GM18951 (cell line): ENCODE measurements around the gene OAF.

Experiments used
- POLR2A ChIP-seq: IDR thresholded peaks from 4 replicates; pipeline ENCODE4 v1.6.1; 2011; ENCODE audit warnings: mild to moderate bottlenecking; ENCODE audit not compliant: insufficient read length, insufficient read depth; ENCODE audit errors: extremely low read depth
- in situ Hi-C: fragments of 300-500 bp; cut with MboI; formaldehyde crosslinking; loops from one replicate; pipeline ENCODE4 v1.12.0; 2022; ENCODE audit warnings: low sequenced_read_pairs, mixed read lengths, inconsistent platforms; ENCODE audit not compliant: unreplicated experiment

OAF gene

DNA sequence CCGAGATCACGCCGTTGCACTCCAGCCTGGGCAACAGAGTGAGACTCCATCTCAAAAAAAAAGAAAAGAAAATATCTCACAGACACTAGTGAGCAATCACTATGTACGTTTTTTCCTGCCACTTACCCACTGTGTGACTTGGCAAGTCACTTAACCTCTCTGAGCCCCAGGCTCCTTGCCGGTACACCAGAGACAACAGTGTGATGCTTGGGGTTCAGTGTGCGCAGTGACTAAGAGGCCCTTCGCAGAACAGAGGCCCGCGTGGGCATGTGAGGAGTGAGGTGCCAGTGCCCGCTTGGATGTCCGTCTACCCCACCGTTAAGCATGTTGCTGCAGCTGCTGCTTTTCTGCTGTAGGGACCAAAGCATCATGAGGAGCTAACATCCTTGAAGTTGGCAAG lies 6.7 kb downstream of the OAF start:
- TF ChIP-seq POLR2A, result no peak
- in situ Hi-C loops, result no loop called here

DNA sequence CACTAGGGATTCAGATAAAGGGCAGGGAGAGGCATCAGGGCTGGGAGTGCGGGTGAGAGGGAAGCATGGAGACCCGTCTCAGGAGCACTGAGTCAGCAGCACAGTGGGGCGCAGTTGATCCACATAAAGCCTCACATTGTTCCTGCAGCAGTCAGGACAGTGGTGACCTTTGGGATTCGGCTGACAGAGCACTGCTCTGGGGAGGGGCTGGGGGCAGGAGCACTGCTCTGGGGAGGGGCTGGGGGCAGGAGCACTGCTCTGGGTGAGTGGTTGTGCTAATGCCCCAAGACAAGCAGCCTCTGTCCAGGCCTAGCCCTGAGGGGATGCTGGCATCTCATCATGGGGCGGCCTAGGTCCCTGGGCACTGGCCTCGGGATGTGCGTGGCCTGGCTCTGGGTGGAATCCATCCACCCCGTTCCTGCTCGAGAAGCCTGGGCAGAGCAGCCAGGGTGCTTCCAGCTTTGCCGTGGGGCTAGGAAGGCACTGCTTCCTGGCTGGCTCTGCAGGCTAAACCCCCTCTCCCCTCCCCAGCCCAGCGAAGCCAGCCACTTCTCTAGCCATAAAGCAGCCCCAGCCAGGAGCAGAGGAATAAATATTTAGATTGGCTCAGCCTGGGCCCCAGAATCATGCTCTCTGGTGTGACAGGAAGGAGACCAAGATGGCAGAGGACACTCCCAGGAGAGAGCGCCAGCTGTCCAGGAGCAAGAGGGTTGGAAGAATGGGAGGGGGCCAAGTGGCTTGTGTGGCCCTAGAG lies 7.3 kb downstream of the OAF start:
- TF ChIP-seq POLR2A, result no peak
- in situ Hi-C loops, result no loop called here

DNA sequence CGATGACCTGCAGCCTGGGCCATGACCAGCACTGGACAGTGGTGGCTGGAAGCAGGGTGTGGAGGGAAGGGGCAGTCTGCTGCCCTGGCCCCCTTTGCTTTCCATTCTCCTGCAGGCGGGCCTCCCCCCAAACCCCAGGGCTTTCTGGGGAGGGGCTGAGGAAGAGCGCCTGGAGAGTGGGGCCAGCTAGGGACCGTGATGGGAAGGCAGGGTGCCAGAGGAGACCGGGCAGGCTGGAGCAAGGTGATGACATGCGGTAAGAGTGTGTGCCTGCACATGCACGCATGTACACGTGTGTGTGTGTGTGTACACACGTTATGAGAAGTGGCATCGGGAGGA lies 7.8 kb downstream of the OAF start:
- in situ Hi-C loops, result no loop called here
- no peak for TF ChIP-seq POLR2A

DNA sequence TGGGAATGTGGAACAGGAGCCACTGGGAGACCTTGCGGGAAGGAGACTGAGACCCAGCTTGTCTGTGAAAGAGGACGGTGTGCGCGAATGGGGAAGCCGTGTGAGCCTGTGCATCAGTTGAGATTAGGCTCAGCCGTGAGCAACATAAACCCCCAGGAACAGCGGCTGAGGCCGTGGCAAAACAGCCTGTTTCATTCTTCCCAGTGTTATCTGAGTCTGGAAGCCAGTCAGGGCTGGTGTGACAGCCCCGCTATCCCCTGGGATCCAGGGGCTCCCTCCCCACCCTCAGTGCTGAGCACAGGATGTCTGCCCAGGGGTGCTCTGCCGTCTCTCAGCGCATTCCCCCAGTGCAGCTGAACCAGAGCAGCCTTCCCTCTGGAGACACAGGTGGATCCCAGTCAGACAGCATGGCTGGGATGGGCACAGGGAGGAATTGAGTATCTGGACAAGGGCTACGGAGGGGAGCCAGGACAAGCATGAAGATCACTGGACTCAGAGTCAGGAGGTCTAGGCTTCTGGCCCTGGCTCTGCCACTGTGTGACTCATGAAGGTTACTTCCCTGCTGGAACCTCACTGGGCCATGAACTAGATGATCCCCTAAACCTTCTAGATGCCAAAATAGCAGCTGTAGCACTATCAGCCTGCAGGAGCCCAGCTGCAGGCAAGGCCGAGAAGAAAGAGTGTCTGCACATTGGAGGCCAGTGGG lies 8.6 kb downstream of the OAF start:
- no peak for TF ChIP-seq POLR2A
- in situ Hi-C loops, result no loop called here

DNA sequence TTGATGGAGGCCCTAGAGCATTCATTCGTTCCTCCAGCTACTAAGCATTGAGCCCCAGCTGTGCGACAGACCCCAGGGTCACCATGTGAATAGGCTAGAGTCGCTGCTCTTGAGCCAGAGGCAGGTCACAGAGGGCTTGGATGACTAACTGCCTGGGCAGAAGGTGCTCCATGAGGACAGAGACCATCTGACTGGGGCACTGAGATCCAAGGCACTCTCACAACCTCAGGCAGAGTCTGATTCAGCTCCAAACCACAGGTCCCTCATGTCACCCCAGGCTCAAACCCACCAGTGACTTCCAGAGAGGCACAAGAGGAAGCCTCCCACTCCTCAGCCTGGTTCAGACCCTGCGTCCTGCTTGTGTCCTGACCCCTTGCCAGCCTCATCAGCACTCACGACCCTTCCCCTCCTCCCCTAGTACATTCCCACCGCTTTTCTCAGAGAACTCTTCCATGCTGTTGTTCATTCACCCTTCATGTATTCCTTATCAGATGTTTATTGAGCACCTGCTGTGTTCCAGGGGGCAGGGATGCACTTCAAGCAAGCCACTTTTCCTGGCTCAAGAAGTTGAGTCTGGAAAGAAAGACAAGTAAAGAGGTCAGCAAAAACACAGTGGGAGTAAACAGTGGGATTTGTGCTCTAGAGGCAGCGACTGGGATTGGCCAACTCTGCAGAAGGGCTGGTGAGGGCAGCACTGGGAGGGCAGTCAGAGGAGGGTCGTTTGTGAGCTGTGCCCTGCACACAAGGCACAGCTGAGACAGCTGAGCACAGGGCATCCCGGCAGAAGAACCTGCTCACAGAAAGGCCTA lies 9.3 kb downstream of the OAF start:
- in situ Hi-C loops, result no loop called here
- TF ChIP-seq POLR2A, result no peak

DNA sequence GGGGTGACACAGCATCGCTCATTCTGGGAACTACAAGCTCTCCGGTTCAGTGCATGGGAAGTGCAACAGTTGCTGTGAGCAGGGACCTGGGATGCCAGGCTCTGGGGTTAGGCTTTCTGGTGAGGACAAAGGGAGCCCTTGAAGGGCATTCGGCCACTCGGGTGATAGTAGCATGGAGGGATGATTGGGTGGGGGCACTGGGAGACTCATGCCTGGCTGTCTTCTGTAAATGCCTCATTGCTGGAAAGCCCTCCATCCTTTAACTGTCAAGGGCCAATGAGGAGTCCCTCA lies 9.9 kb downstream of the OAF start:
- in situ Hi-C loops, result no loop called here
- no peak for TF ChIP-seq POLR2A

DNA sequence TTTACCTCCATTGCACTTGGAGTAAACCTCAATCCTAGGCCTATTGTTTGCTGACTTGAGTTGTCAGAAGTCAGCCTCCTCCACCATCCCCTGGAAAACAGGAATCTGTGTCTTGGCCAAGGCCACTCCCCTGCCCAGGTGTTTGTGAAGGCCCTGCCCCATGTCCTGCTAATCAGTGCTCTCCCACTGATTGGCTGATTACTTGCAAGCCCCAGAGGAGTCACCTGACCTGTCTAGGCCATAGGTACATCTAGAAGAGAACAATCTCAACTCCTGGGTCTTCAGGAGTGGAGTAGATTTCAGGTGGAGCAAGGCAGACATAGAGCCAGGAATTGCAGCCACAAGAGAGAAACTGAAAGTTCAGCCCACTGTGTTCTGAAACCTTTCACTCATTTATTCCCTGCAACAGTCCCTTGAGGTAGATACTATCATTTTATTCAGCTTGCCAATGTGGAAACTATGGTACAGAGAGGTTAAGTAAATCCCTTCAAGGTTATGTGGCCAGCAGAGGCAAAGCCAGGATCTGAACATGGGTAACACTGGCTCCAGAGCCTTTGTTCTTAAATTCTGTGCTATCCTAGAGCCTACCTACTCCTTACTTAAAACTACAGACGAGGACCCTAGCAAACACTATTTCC lies 10.4 kb downstream of the OAF start:
- no peak for TF ChIP-seq POLR2A
- in situ Hi-C loops, result no loop called here

DNA sequence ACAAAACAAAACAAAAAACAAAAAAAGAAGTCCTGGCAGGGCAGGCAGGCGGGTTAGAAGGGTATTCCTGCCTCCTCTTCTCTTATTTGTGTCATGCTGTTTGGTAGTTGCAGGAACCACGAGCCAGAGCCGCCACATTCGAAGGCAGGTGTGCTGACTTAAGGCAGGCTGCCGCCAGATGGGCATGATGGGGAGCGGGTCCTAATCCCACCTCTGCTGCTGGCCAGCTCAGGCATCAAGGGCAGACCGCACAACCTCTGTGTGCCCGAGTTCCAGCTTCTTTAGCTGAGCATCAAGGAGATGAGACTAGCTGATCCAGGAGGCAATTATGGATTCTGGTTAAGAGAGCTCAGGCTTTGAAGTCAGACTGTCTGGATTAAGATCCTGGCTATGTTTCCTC lies 12.1 kb downstream of the OAF start:
- in situ Hi-C loops, result no loop called here

DNA sequence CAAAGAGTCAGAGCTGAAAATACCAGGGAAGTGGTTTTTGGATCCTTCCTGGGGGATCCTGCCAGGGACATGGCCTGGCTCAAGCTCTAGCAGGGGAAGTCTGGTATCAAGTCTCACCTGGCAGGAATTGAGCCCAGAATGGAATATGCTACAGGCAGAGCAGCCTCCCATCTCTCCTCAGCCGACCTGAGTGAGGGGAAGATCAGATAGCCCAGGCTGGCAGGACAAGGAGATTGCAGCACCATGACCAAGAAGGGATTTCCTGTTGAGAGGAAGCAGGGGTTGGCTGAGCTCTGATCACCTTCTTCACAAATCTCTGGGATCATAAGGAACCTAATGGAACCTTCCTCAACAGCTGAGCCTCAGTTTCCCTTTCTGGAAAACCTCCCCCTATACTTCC lies 13.0 kb downstream of the OAF start:
- in situ Hi-C loops, result no loop called here
- no peak for TF ChIP-seq POLR2A

More for the DNA sequence above, 12.1 kb downstream of the OAF start:
- no peak for TF ChIP-seq POLR2A

DNA sequence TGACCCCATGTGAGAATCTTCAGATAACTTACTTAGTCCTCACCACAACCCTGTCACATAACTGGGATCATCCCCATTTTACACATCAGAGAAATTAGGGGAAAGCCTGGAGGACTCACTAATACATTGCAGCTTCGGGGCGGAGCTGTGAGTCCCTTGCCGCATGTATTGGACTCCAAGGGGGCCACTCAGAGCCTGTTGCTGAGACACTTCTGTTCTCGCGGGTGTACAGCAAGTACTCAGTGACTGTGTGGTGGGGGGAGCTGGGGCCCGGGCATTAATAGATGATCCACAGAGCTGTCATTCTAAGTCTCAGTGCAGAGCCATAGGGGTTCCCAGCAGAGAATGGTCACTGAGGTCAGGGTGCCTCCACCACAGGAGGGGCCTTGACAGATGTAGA lies 13.5 kb downstream of the OAF start:
- in situ Hi-C loops, result no loop called here
- no peak for TF ChIP-seq POLR2A

DNA sequence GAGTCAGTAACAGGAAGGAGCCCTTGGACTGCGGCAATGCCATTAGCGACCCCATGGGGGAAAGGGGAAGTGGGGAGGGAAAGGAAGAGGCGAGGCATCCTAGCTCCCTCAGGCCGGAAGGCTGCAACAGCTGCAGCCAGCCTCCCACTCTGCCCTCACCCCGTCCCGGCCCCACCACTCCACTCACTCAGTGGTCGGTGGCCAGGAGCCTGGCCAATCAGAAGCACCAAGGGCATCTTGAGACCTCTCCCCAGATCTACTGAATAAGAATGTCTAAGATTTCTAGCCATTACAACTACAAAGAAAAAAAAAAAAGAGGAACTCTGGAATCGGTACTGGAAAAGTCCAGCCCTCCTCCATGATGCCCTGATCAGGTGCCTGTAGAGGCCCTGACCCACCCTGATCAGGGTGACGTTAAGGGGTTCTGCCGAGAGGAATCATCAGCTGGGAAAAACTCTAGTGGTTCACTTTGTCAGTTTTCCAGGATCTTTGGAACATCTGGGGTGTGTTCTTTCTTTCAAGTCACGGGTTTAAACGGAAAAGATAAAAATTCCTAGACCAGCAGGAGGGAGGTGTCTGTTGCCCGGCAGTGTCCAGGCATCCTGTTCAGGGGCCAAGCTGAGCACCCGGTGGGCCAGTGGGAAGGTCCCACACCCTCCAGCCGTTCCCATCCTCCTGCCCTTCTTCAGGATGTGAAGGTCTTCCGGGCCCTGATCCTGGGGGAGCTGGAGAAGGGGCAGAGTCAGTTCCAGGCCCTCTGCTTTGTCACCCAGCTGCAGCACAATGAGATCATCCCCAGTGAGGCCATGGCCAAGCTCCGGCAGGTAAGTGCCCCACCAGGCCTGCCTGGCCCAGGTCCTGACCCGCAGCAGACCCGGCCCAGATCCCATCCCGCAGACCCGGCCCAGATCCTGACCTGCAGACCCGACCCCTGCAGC lies 14.4 kb downstream of the OAF start:
- no peak for TF ChIP-seq POLR2A
- in situ Hi-C loops, result loop anchor here (5.0 kb wide), 1 partner anchor 43 kb away; no protein-coding TSS in a partner anchor

DNA sequence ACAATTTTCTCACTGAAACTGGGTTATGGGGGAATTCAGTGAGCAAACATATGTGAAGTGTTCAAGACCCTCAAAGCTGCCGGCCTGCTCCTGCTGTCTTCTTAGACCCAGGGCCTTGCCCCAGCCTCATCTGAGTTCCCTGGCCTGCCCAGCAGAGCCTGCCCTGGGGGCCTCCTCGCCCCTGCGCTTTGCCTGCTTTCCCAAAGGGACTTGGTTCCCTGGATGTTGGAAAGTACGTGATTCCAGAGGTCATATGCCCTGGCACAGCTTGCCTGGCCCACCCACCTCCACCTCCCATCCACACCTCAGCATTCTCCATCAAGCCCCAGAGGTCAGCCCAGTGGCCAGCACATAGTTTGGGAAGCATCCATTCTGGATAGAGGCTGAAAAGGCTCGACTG lies 15.4 kb downstream of the OAF start:
- TF ChIP-seq POLR2A, result no peak
- in situ Hi-C loops, result loop anchor here (5.0 kb wide), 1 partner anchor 44 kb away; no protein-coding TSS in a partner anchor
